Thyroid gland (tissue), 4 donors: ENCODE measurements around the gene EFCC1.

ENCODE experiments used
- CTCF ChIP-seq, 6 experiments: fragments of 200-600 bp in 3 of 6; fragments of 450-650 bp in 3 of 6; sonication (generic) in 3 of 6; IDR thresholded peaks; one replicate each; pipeline ENCODE4 v1.5.1; 2016 to 2019; ENCODE audit warnings: antibody characterized with exemption in 6 of 6, mild to moderate bottlenecking in 2 of 6, inconsistent platforms in 1 of 6, moderate library complexity in 1 of 6
- POLR2A ChIP-seq, 2 donors: fragments of 450-650 bp; IDR thresholded peaks; one replicate each; pipeline ENCODE4 v1.6.1; 2017; ENCODE audit warnings: antibody characterized with exemption in 2 of 2, mild to moderate bottlenecking in 2 of 2, moderate library complexity in 1 of 2

- no peak for TF ChIP-seq CTCF (IDR thresholded peaks at IDR 0.05)
- TF ChIP-seq POLR2A (IDR thresholded peaks at IDR 0.05), result no peak
Measured at GRCh38 chr3:129045675-129046036, 44.6 kb downstream of the EFCC1 start.
